SH-SY5Y (cell line): Measurements from ENCODE around the gene LRRC4C.

Experiments used
- GATA2 ChIP-seq: IDR thresholded peaks from 2 replicates; pipeline ENCODE4 v1.6.1; 2011; ENCODE audit warnings: mild to moderate bottlenecking, low read depth, low read length
- GATA3 ChIP-seq: IDR thresholded peaks from 2 replicates; pipeline ENCODE4 v1.6.1; 2011; ENCODE audit warnings: low read depth, mild to moderate bottlenecking, low read length, moderate library complexity

GRCh38 chr11:40215556-40215955 is 1243.9 kb downstream of the LRRC4C start:
- no peak for TF ChIP-seq GATA2
- TF ChIP-seq GATA3 = no peak
